Esophagus muscularis mucosa (tissue), 4 donors: ENCODE data around the gene TRIM14. TPM values are rescaled to one million over a fixed set of nuclear protein-coding genes. Genes with fewer than 3 reads are reported as not detected.

Experiments used
- DNase-seq: peaks from one replicate; pipeline ENCODE4 v3.0.0-alpha.2; 2017; ENCODE audit errors: extremely low spot score
- H3K27ac ChIP-seq, 4 donors: fragments of 200-600 bp; sonication (generic); replicated peaks in 1 of 4; 1 replicate in 3 of 4; 2 replicates in 1 of 4; pipeline ENCODE4 v1.5.1; 2016 to 2019; ENCODE audit warnings: mild to moderate bottlenecking in 1 of 4
- H3K27me3 ChIP-seq, 4 donors: fragments of 200-600 bp; sonication (generic); one replicate each; pipeline versions ENCODE4 v1.5.1 to v1.6.0; 2016 to 2019
- H3K36me3 ChIP-seq, 4 donors: fragments of 200-600 bp; sonication (generic); one replicate each; pipeline ENCODE4 v1.5.1; 2016 to 2019
- H3K4me1 ChIP-seq, 4 donors: fragments of 200-600 bp; sonication (generic); one replicate each; pipeline ENCODE4 v1.5.1; 2016 to 2019
- H3K4me3 ChIP-seq, 4 donors: fragments of 200-600 bp; sonication (generic); 1 replicate in 2 of 4; 2 replicates in 2 of 4; pipeline ENCODE4 v1.5.1; 2016 to 2019; ENCODE audit warnings: mild to moderate bottlenecking in 4 of 4, moderate library complexity in 1 of 4
- H3K9me3 ChIP-seq, 4 donors: fragments of 200-600 bp; sonication (generic); 1 replicate in 3 of 4; 2 replicates in 1 of 4; pipeline ENCODE4 v1.5.1; 2016 to 2019
- CTCF ChIP-seq, 3 experiments: fragments of 200-600 bp in 2 of 3; fragments of 450-650 bp in 1 of 3; sonication (generic) in 2 of 3; IDR thresholded peaks; one replicate each; pipeline ENCODE4 v1.5.1; 2017 to 2019; ENCODE audit warnings: antibody characterized with exemption in 3 of 3, mild to moderate bottlenecking in 2 of 3, moderate library complexity in 1 of 3
- EP300 ChIP-seq: sonication (generic); formaldehyde crosslinking; IDR thresholded peaks from one replicate; pipeline ENCODE4 v1.6.1; 2017; ENCODE audit warnings: antibody characterized with exemption
- POLR2A ChIP-seq: fragments of 450-650 bp; IDR thresholded peaks from one replicate; pipeline ENCODE4 v1.6.1; 2017; ENCODE audit warnings: antibody characterized with exemption, moderate library complexity, mild to moderate bottlenecking, low read depth
- POLR2AphosphoS5 ChIP-seq, 2 donors: sonication (generic); formaldehyde crosslinking; IDR thresholded peaks; one replicate each; pipeline ENCODE4 v1.6.1; 2017; ENCODE audit warnings: antibody characterized with exemption in 2 of 2
- WGBS: methylation state at CpG from one replicate; pipeline ENCODE4 v1.1.5; 2018; 5-methylcytosine and 5-hydroxymethylcytosine counted together
- intact Hi-C: fragments of 100-400 bp; cut with DNase I; formaldehyde crosslinking; loops from one replicate; pipeline ENCODE4 v1.15.1; 2023
- total RNA-seq, 4 donors: library from RNA; depleted of rRNA; stranded (reverse); fragments of >200 nt; gene quantifications; one replicate each; pipeline versions ENCODE4 v1.1.0 to v1.2.1, GENCODE V29; 2016

TRIM14 gene
- total RNA-seq, 4 donors from 2014 or later = 6.1 to 14.9 (median 11.2) TPM

- H3K4me3 ChIP-seq = no peak overlapping the region
- intact Hi-C loops = no loop called here
- H3K36me3 ChIP-seq = no peaks in the 10 kb centered on the region
- DNase-seq = no peak
- H3K9me3 ChIP-seq = no peaks in the 10 kb centered on the region
- TF ChIP-seq EP300 (no peak), CTCF (IDR thresholded peaks at IDR 0.05) (no peak), POLR2AphosphoS5 (IDR thresholded peaks at IDR 0.05) (no peak), POLR2A (no peak)
- WGBS = 86% methylated on average over 4 of the region's 4 CpGs
- no peaks in the 10 kb centered on the region for H3K4me1 ChIP-seq
- H3K27me3 ChIP-seq = no peaks in the 10 kb centered on the region
- H3K27ac ChIP-seq = no peak overlapping the region
These were observed 42.8 kb upstream of the TRIM14 start for GRCh38 chr9:98161851-98162250.

- Histone ChIP-seq H3K36me3 (no peaks in the 10 kb centered on the region), H3K4me1 (no peaks in the 10 kb centered on the region), H3K27ac (no peak overlapping the region), H3K27me3 (no peaks in the 10 kb centered on the region), H3K9me3 (no peaks in the 10 kb centered on the region), H3K4me3 (no peak overlapping the region)
- 63% methylated on average over 6 of the region's 6 CpGs for WGBS
- no peak for DNase-seq
- no peak for TF ChIP-seq POLR2AphosphoS5 (IDR thresholded peaks at IDR 0.05)
- TF ChIP-seq POLR2A = no peak
- no peak for TF ChIP-seq EP300
- no peak for TF ChIP-seq CTCF (IDR thresholded peaks at IDR 0.05)
- intact Hi-C loops = no loop called here
These were observed 40.8 kb upstream of the TRIM14 start for GRCh38 chr9:98159790-98160189.

GRCh38 chr9:98159301-98159700 lies 40.3 kb upstream of the TRIM14 start:
- no peaks in the 10 kb centered on the region for H3K36me3 ChIP-seq
- no peaks in the 10 kb centered on the region for H3K4me1 ChIP-seq
- DNase-seq = no peak
- H3K9me3 ChIP-seq = no peaks in the 10 kb centered on the region
- H3K27me3 ChIP-seq = no peaks in the 10 kb centered on the region
- H3K27ac ChIP-seq = no peak overlapping the region
- intact Hi-C loops = no loop called here
- TF ChIP-seq POLR2AphosphoS5 (IDR thresholded peaks at IDR 0.05) (no peak), POLR2A (no peak), CTCF (IDR thresholded peaks at IDR 0.05) (no peak), EP300 (no peak)
- H3K4me3 ChIP-seq = no peak overlapping the region
- WGBS = 91% methylated on average over 5 of the region's 5 CpGs

- no peak overlapping the region for H3K27ac ChIP-seq
- no peaks in the 10 kb centered on the region for H3K9me3 ChIP-seq
- no peak for TF ChIP-seq POLR2AphosphoS5 (IDR thresholded peaks at IDR 0.05)
- no peak for TF ChIP-seq EP300
- TF ChIP-seq CTCF (IDR thresholded peaks at IDR 0.05) = no peak
- TF ChIP-seq POLR2A = no peak
- H3K4me1 ChIP-seq = no peaks in the 10 kb centered on the region
- no peaks in the 10 kb centered on the region for H3K27me3 ChIP-seq
- H3K36me3 ChIP-seq = no peaks in the 10 kb centered on the region
- intact Hi-C loops = no loop called here
- H3K4me3 ChIP-seq = no peak overlapping the region
- DNase-seq = no peak
- 83% methylated on average over 4 of the region's 4 CpGs for WGBS
These were observed 39.2 kb upstream of the TRIM14 start for GRCh38 chr9:98158071-98158831.

- Histone ChIP-seq H3K4me3 (no peak overlapping the region), H3K4me1 (no peaks in the 10 kb centered on the region), H3K36me3 (no peaks in the 10 kb centered on the region), H3K27ac (no peak overlapping the region), H3K9me3 (no peaks in the 10 kb centered on the region), H3K27me3 (no peaks in the 10 kb centered on the region)
- TF ChIP-seq CTCF (IDR thresholded peaks at IDR 0.05) (no peak), POLR2A (no peak), POLR2AphosphoS5 (IDR thresholded peaks at IDR 0.05) (no peak), EP300 (no peak)
- intact Hi-C loops = no loop called here
- 91% methylated on average over 10 of the region's 10 CpGs for WGBS
- DNase-seq = no peak
These were observed 38.4 kb upstream of the TRIM14 start for GRCh38 chr9:98157372-98157771.
